Stomach (tissue), 9 donors: ENCODE data around the gene ATRNL1. TPM values are rescaled to one million over a fixed set of nuclear protein-coding genes. Genes with fewer than 3 reads are reported as not detected.
A peak's percentile ranks its signal among the peaks of the same experiment; 100 is the strongest.
"Not testable (repeated sequence)": the region's sequence is repeated elsewhere in the genome, so short reads cannot be mapped to it uniquely, and the experiment has no call there.

Experiments used
- DNase-seq, 2 donors: peaks; one replicate each; pipeline versions ENCODE4 v3.0.0 to v3.0.0-alpha.2; 2013 to 2019
- H3K27ac ChIP-seq, 5 donors: fragments of 200-600 bp in 4 of 5; sonication (generic) in 4 of 5; one replicate each; pipeline ENCODE4 v1.5.1; 2013 to 2019; ENCODE audit warnings: mild to moderate bottlenecking in 1 of 5, moderate library complexity in 1 of 5
- H3K27me3 ChIP-seq, 3 donors: fragments of 200-600 bp; sonication (generic); one replicate each; pipeline ENCODE4 v1.5.1; 2017 to 2019; ENCODE audit warnings: mixed run types in 1 of 3
- H3K36me3 ChIP-seq, 4 donors: fragments of 200-600 bp; sonication (generic); 1 replicate in 3 of 4; 2 replicates in 1 of 4; pipeline ENCODE4 v1.5.1; 2016 to 2019
- H3K4me1 ChIP-seq, 4 donors: fragments of 200-600 bp; sonication (generic); one replicate each; pipeline ENCODE4 v1.5.1; 2016 to 2019
- H3K4me3 ChIP-seq, 4 donors: fragments of 200-600 bp; sonication (generic) in 3 of 4; one replicate each; pipeline ENCODE4 v1.5.1; 2016 to 2019; ENCODE audit warnings: mild to moderate bottlenecking in 1 of 4
- H3K9me3 ChIP-seq, 4 donors: fragments of 200-600 bp; sonication (generic); one replicate each; pipeline ENCODE4 v1.5.1; 2016 to 2019
- CTCF ChIP-seq, 7 experiments: fragments of 450-650 bp in 4 of 7; fragments of 200-600 bp in 3 of 7; sonication (generic) in 3 of 7; IDR thresholded peaks; one replicate each; pipeline ENCODE4 v1.5.1; 2016 to 2019; ENCODE audit warnings: antibody characterized with exemption in 7 of 7, control low read depth in 2 of 7, mild to moderate bottlenecking in 1 of 7
- EP300 ChIP-seq: sonication (generic); formaldehyde crosslinking; IDR thresholded peaks from one replicate; pipeline ENCODE4 v1.6.1; 2017; ENCODE audit warnings: antibody characterized with exemption
- POLR2A ChIP-seq, 4 donors: fragments of 450-650 bp; IDR thresholded peaks; one replicate each; pipeline ENCODE4 v1.6.1; 2016; ENCODE audit warnings: antibody characterized with exemption in 4 of 4, control low read depth in 2 of 4, mild to moderate bottlenecking in 1 of 4, moderate library complexity in 1 of 4
- POLR2AphosphoS5 ChIP-seq, 3 donors: sonication (generic); formaldehyde crosslinking; IDR thresholded peaks; one replicate each; pipeline ENCODE4 v1.6.1; 2016; ENCODE audit warnings: antibody characterized with exemption in 3 of 3
- WGBS, 5 donors: extraction: QIAGEN DNeasy Blood & Tissue Kit in 3 of 5; methylation state at CpG; one replicate each; pipeline versions ENCODE4 v1.1.5 to v1.1.7; 2013 to 2018; 5-methylcytosine and 5-hydroxymethylcytosine counted together
- intact Hi-C: fragments of 100-400 bp; cut with DNase I; formaldehyde crosslinking; loops from one replicate; pipeline ENCODE4 v1.15.1; 2023; ENCODE audit warnings: low total_unique reads
- polyA plus RNA-seq, 3 donors: library from polyadenylated mRNA; stranded (reverse); fragments of 200-250 nt; gene quantifications; one replicate each; pipeline ENCODE4 v1.2.3, GENCODE V29; 2013
- total RNA-seq, 5 donors: library from RNA; depleted of rRNA; stranded (reverse); fragments of >200 nt; gene quantifications; one replicate each; pipeline versions ENCODE4 v1.1.0 to v1.2.3, GENCODE V29; 2014 to 2016
- donor health status: healthy with polysubstance abuse.
- donor health status: Bipolar disorder and iron deficiency.
- donor health status: healthy.

ATRNL1 gene
- total and polyA plus RNA-seq, 8 donors = 0.12 to 50.7 (median 0.72) TPM; not detected in 1

- H3K36me3 ChIP-seq = no peaks in the 10 kb centered on the region
- H3K27ac ChIP-seq = no peak overlapping the region
- peak in 1 of 2 donors; percentile 3 for DNase-seq
- H3K4me1 ChIP-seq = no peaks in the 10 kb centered on the region
- H3K27me3 ChIP-seq = no peaks in the 10 kb centered on the region
- no peaks in the 10 kb centered on the region for H3K9me3 ChIP-seq
- 0 to 4% (median 3%) methylated on average over 1 of the region's 1 CpG for WGBS, 5 donors
- intact Hi-C loops = no loop called here
- no peak overlapping the region for H3K4me3 ChIP-seq
- TF ChIP-seq EP300 (no peak), CTCF (IDR thresholded peaks at IDR 0.05) (peak in 2 of 7 experiments; percentile 12 to 17)
These were observed 78.3 kb downstream of the ATRNL1 start for GRCh38 chr10:115171392-115171960.

GRCh38 chr10:115173915-115174443, 80.8 kb downstream of the ATRNL1 start:
- 55 to 69% (median 64%) methylated on average over 3 of the region's 3 CpGs for WGBS, 5 donors
- DNase-seq = no peak
- Histone ChIP-seq H3K36me3 (no peaks in the 10 kb centered on the region), H3K4me1 (no peaks in the 10 kb centered on the region), H3K27me3 (no peaks in the 10 kb centered on the region), H3K4me3 (no peak overlapping the region), H3K9me3 (no peaks in the 10 kb centered on the region), H3K27ac (no peak overlapping the region)
- TF ChIP-seq EP300 (no peak), POLR2A (IDR thresholded peaks at IDR 0.05) (no peak), CTCF (IDR thresholded peaks at IDR 0.05) (no peak), POLR2AphosphoS5 (IDR thresholded peaks at IDR 0.05) (no peak)
- intact Hi-C loops = no loop called here

- WGBS, 5 donors = 76 to 88% (median 86%) methylated on average over 2 of the region's 2 CpGs
- H3K27ac ChIP-seq, H3K9me3 ChIP-seq, DNase-seq, H3K27me3 ChIP-seq, H3K36me3 ChIP-seq, H3K4me3 ChIP-seq, intact Hi-C loops, H3K4me1 ChIP-seq: not testable (repeated sequence)
These were observed 114.1 kb downstream of the ATRNL1 start for GRCh38 chr10:115207276-115207675.

- TF ChIP-seq POLR2AphosphoS5 (IDR thresholded peaks at IDR 0.05) (no peak), EP300 (no peak), POLR2A (IDR thresholded peaks at IDR 0.05) (no peak), CTCF (IDR thresholded peaks at IDR 0.05) (no peak)
- H3K4me1 ChIP-seq = no peaks in the 10 kb centered on the region
- intact Hi-C loops = no loop called here
- DNase-seq = no peak
- 33 to 71% (median 50%) methylated on average over 1 of the region's 1 CpG for WGBS, 5 donors
- no peaks in the 10 kb centered on the region for H3K9me3 ChIP-seq
- no peaks in the 10 kb centered on the region for H3K36me3 ChIP-seq
- H3K27ac ChIP-seq = no peak overlapping the region
- H3K4me3 ChIP-seq = no peak overlapping the region
- H3K27me3 ChIP-seq = no peaks in the 10 kb centered on the region
These were observed 116.0 kb downstream of the ATRNL1 start for GRCh38 chr10:115209133-115209532.

GRCh38 chr10:115214829-115215228, 121.7 kb downstream of the ATRNL1 start:
- H3K9me3 ChIP-seq = no peaks in the 10 kb centered on the region
- H3K36me3 ChIP-seq = no peaks in the 10 kb centered on the region
- H3K27ac ChIP-seq = no peak overlapping the region
- intact Hi-C loops = no loop called here
- WGBS, 5 donors = 76 to 88% (median 87%) methylated on average over 2 of the region's 2 CpGs
- no peak overlapping the region for H3K4me3 ChIP-seq
- no peaks in the 10 kb centered on the region for H3K27me3 ChIP-seq
- no peaks in the 10 kb centered on the region for H3K4me1 ChIP-seq
- DNase-seq = no peak
- TF ChIP-seq POLR2A (IDR thresholded peaks at IDR 0.05) (no peak), CTCF (IDR thresholded peaks at IDR 0.05) (no peak), POLR2AphosphoS5 (IDR thresholded peaks at IDR 0.05) (no peak), EP300 (no peak)
